Right atrium auricular region (tissue), 2 donors: Measurements from ENCODE around the gene ROBO2. TPM values are rescaled to one million over a fixed set of nuclear protein-coding genes. Genes with fewer than 3 reads are reported as not detected.

ENCODE experiments used
- DNase-seq: peaks from one replicate; pipeline ENCODE4 v3.0.0-alpha.2; 2019; ENCODE audit warnings: low spot score
- H3K27ac ChIP-seq, 2 donors: fragments of 200-600 bp; sonication (generic); 1 replicate in 1 of 2; 2 replicates in 1 of 2; pipeline ENCODE4 v1.5.1; 2016 to 2019
- H3K27me3 ChIP-seq, 2 donors: fragments of 200-600 bp; sonication (generic); one replicate each; pipeline versions ENCODE4 v1.5.1 to v1.6.0; 2017 to 2019
- H3K36me3 ChIP-seq: fragments of 200-600 bp; sonication (generic); one replicate; pipeline ENCODE4 v1.5.1; 2016
- H3K4me1 ChIP-seq, 2 donors: fragments of 200-600 bp; sonication (generic); one replicate each; pipeline versions ENCODE4 v1.5.1 to v1.6.0; 2017 to 2019
- H3K4me3 ChIP-seq, 2 donors: fragments of 200-600 bp; sonication (generic); 1 replicate in 1 of 2; 2 replicates in 1 of 2; pipeline ENCODE4 v1.5.1; 2017 to 2019; ENCODE audit warnings: mild to moderate bottlenecking in 1 of 2, moderate library complexity in 1 of 2
- H3K9me3 ChIP-seq, 2 donors: fragments of 200-600 bp; sonication (generic); one replicate each; pipeline ENCODE4 v1.5.1; 2019
- total RNA-seq, 2 donors: library from RNA; depleted of rRNA; stranded (reverse); fragments of >200 nt; gene quantifications; one replicate each; pipeline ENCODE4 v1.1.0, GENCODE V29; 2016
- TF ChIP-seq, protein P1 (sequence below), 2 donors: fragments of 200-600 bp; sonication (generic); IDR thresholded peaks; one replicate each; pipeline ENCODE4 v1.5.1; 2019; ENCODE audit warnings: antibody characterized with exemption in 2 of 2

The ROBO2 gene
- total RNA-seq, 2 donors from 2014 or later = 2.5 TPM; not detected in 1

- Histone ChIP-seq H3K4me1 (no peaks in the 10 kb centered on the region), H3K4me3 (no peak overlapping the region), H3K36me3 (no peaks in the 10 kb centered on the region), H3K9me3 (no peaks in the 10 kb centered on the region), H3K27me3 (no peaks in the 10 kb centered on the region), H3K27ac (no peak overlapping the region)
- no peak for DNase-seq
- TF ChIP-seq, protein P1, sequence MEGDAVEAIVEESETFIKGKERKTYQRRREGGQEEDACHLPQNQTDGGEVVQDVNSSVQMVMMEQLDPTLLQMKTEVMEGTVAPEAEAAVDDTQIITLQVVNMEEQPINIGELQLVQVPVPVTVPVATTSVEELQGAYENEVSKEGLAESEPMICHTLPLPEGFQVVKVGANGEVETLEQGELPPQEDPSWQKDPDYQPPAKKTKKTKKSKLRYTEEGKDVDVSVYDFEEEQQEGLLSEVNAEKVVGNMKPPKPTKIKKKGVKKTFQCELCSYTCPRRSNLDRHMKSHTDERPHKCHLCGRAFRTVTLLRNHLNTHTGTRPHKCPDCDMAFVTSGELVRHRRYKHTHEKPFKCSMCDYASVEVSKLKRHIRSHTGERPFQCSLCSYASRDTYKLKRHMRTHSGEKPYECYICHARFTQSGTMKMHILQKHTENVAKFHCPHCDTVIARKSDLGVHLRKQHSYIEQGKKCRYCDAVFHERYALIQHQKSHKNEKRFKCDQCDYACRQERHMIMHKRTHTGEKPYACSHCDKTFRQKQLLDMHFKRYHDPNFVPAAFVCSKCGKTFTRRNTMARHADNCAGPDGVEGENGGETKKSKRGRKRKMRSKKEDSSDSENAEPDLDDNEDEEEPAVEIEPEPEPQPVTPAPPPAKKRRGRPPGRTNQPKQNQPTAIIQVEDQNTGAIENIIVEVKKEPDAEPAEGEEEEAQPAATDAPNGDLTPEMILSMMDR (IDR thresholded peaks at IDR 0.05) = no peak
Observed at GRCh38 chr3:77190374-77190773, 150.5 kb downstream of the ROBO2 start.

DNA sequence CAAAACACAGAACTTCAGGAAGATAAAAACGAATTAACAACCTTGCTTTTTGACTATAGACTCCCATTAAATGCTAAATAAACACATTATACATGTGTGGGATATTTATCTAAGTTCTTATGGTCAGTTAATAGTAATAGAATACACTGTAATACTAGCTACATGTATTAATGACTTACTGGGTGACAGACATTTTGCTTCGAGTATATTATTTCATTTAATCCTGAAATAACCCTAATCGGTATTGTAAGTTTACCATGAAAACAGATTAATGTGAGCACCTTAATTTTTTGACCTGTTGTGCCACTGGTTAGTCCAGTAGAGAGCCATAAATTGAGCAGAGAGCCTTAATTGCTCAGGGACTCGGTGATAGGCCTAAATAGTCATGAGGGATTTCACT, 151.1 kb downstream of the ROBO2 start:
- Histone ChIP-seq H3K9me3 (no peaks in the 10 kb centered on the region), H3K27ac (no peak overlapping the region), H3K4me1 (no peaks in the 10 kb centered on the region), H3K27me3 (no peaks in the 10 kb centered on the region), H3K4me3 (no peak overlapping the region), H3K36me3 (no peaks in the 10 kb centered on the region)
- DNase-seq = no peak
- TF ChIP-seq, protein P1 (IDR thresholded peaks at IDR 0.05) = no peak

- no peaks in the 10 kb centered on the region for H3K4me1 ChIP-seq
- no peaks in the 10 kb centered on the region for H3K36me3 ChIP-seq
- DNase-seq = no peak
- no peaks in the 10 kb centered on the region for H3K27me3 ChIP-seq
- no peak overlapping the region for H3K4me3 ChIP-seq
- no peaks in the 10 kb centered on the region for H3K9me3 ChIP-seq
- H3K27ac ChIP-seq = no peak overlapping the region
- TF ChIP-seq, protein P1 (IDR thresholded peaks at IDR 0.05) = no peak
Observed at GRCh38 chr3:77191640-77192039, 151.7 kb downstream of the ROBO2 start.

DNA sequence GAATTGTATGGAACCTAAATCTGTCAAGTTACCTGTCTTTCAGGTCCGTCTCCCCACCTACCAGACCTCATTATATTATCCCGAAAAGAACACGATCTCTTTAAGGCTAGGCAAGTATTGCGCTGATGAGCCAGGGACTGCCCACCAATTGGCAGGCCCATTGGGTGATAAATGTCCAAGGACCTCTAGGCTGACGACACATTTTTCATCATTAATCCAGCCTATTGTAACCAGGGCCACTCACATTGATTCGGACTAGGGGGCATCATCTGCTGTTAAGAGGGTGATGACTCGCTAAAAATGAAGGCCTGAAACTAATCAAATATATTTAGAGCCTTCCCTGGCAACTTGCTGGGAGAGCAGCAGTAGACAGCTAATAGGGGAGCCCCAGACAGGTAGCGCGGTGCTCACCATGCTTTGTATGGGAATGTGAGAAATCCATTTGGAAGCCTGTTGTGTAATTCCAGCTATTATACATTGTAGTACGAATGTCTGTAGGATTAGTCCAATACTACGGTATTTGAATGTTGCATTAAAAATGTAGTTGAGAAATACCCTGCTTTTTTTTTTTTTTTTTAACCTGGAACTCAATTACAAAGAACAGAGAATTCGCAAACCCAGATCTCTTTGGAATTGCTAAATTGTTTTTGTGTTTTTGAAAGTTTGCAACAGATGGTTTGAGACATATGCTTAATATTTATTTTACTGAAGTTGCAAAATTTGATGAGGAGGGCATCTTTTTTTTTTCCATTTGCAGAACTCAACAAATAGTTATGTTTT, 156.1 kb downstream of the ROBO2 start:
- Histone ChIP-seq H3K4me1 (no peaks in the 10 kb centered on the region), H3K27ac (no peak overlapping the region), H3K36me3 (no peaks in the 10 kb centered on the region), H3K9me3 (no peaks in the 10 kb centered on the region), H3K27me3 (no peaks in the 10 kb centered on the region), H3K4me3 (no peak overlapping the region)
- TF ChIP-seq, protein P1 (IDR thresholded peaks at IDR 0.05) = no peak
- no peak for DNase-seq

DNA sequence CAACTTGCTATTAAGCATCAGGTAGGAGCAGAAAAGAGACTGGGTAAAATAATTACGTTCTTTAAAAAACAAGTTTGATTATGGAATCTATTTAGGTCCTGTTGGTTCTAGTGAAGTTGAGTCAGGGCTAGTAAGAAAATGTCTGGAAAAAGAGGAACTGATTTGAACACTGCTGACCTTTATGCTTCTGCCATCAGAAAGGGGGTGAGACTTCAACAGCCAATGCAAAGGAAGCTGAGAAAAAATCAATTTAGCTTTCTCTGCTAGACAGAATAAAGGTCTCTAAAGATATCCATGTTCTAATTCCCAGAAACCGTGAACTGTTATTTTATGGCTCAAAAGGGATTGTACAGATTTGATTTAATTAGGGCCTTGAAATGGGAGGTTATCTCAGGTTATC, 157.5 kb downstream of the ROBO2 start:
- Histone ChIP-seq H3K9me3 (no peaks in the 10 kb centered on the region), H3K27me3 (no peaks in the 10 kb centered on the region), H3K27ac (no peak overlapping the region), H3K4me3 (no peak overlapping the region), H3K4me1 (no peaks in the 10 kb centered on the region), H3K36me3 (no peaks in the 10 kb centered on the region)
- no peak for DNase-seq
- TF ChIP-seq, protein P1 (IDR thresholded peaks at IDR 0.05) = no peak

DNA sequence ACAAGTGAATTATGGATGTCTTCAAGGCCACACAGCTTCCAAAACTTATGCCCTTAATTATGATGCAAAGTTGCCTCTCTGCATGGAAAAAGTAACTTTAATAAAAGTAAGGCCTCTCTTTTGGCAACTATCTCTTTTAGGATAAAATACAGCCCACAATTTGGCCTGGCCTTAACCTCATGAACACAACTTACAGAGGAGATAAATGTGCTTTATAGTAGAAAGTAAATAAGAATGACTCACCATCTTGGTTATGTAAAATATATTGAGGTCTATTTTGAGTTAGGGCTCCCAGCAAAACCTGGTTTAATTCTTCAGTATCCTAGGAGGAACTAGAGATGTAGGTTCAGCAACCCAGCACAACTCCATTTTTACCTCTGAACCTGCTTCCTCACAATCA, 164.0 kb downstream of the ROBO2 start:
- no peak for DNase-seq
- H3K4me3 ChIP-seq = no peak overlapping the region
- TF ChIP-seq, protein P1 (IDR thresholded peaks at IDR 0.05) = no peak
- H3K36me3 ChIP-seq = no peaks in the 10 kb centered on the region
- H3K27ac ChIP-seq = no peak overlapping the region
- H3K9me3 ChIP-seq = no peaks in the 10 kb centered on the region
- H3K27me3 ChIP-seq = no peaks in the 10 kb centered on the region
- H3K4me1 ChIP-seq = no peaks in the 10 kb centered on the region
